Stimulated activated CD8-positive, alpha-beta memory T cell treated with anti-CD3 and anti-CD28 coated beads, Interleukin-12 subunit alpha, Interleukin-12 subunit beta, amount 100 ng/mL, for 4 hours (primary cell): ENCODE results near the gene INPPL1.
A peak's percentile ranks its signal among the peaks of the same experiment; 100 is the strongest.

ENCODE experiments used
- DNase-seq: peaks from one replicate; pipeline ENCODE4 v3.0.0-alpha.2; 2020; ENCODE audit warnings: low read depth

The INPPL1 gene

GRCh38 chr11:72218251-72218745 is 6.3 kb upstream of the INPPL1 start:
- no peak for DNase-seq

GRCh38 chr11:72220696-72221363 is 3.7 kb upstream of the INPPL1 start:
- DNase-seq, result no peak

GRCh38 chr11:72221386-72222075 is 3.0 kb upstream of the INPPL1 start:
- DNase-seq, result no peak

GRCh38 chr11:72222106-72222891 is 2.3 kb upstream of the INPPL1 start:
- no peak for DNase-seq

- DNase-seq, result peak; percentile 89
Measured at GRCh38 chr11:72222907-72223614, 1.5 kb upstream of the INPPL1 start.

GRCh38 chr11:72223615-72224563 is 678 bp upstream of the INPPL1 start:
- peak; percentile 42 for DNase-seq

- DNase-seq, result peak; percentile 20
Measured at GRCh38 chr11:72225411-72225951, 914 bp downstream of the INPPL1 start.

GRCh38 chr11:72226701-72227100 is 2.1 kb downstream of the INPPL1 start:
- no peak for DNase-seq

GRCh38 chr11:72227316-72228228 is 3.0 kb downstream of the INPPL1 start:
- DNase-seq, result no peak

GRCh38 chr11:72228229-72228843 is 3.8 kb downstream of the INPPL1 start:
- DNase-seq, result no peak

GRCh38 chr11:72228844-72229231 is 4.3 kb downstream of the INPPL1 start:
- DNase-seq, result no peak

- DNase-seq, result no peak
Measured at GRCh38 chr11:72229336-72229924, 4.9 kb downstream of the INPPL1 start.

GRCh38 chr11:72229925-72230763 is 5.6 kb downstream of the INPPL1 start:
- no peak for DNase-seq

GRCh38 chr11:72230764-72231365 is 6.3 kb downstream of the INPPL1 start:
- DNase-seq, result no peak

- no peak for DNase-seq
Measured at GRCh38 chr11:72231396-72232259, 7.1 kb downstream of the INPPL1 start.

- DNase-seq, result no peak
Measured at GRCh38 chr11:72232260-72233055, 7.9 kb downstream of the INPPL1 start.
